T-helper 2 cell (primary cell): ENCODE measurements around the gene HELZ.
"Not testable (repeated sequence)": the region's sequence is repeated elsewhere in the genome, so short reads cannot be mapped to it uniquely, and the experiment has no call there.

ENCODE experiments used
- DNase-seq, 5 experiments: peaks; one replicate each; pipeline versions ENCODE4 v3.0.0 to v3.0.0-alpha.2; 2012 to 2022

The HELZ gene

GRCh38 chr17:67113486-67113885 lies 131.5 kb downstream of the HELZ start:
- DNase-seq = no peak

DNA sequence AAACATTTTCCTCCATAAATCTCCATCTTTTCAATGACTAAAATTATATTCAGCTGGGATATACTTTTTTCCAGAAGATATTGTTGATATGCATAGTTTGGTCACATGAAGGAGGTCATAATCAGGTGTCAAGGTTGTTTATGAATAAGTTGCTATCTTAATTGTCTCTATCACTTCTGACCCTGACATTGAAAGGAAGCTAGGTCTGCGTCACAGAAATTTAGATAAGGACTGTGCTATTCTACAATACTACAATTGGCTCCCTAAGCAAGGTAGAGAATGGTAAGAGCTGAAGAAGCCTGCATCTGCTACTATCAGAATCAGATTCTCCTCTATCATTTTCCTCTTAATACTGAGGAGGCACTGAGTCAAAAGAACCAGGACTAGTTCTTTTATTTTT lies 133.2 kb downstream of the HELZ start:
- no peak for DNase-seq

GRCh38 chr17:67111327-67111726 lies 133.7 kb downstream of the HELZ start:
- DNase-seq = no peak

DNA sequence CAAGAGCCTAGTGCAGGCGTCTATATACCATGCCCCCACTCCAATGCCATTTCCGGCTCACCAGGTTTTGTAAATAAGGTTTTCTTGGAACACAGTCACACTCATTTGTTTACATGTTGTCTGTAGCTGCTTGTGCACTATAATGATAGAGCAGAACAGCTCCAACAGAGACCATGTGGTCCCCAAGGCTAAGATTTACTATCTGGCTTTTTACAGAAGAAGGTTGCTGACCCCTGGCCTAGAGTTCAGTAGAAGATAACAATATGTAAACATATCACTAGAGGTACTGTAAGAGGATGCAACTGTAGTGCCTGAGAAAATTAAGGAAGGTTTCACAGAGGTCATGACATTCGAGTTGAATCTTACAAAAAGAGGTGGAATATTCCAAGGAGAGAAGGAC lies 134.4 kb downstream of the HELZ start:
- DNase-seq = no peak

DNA sequence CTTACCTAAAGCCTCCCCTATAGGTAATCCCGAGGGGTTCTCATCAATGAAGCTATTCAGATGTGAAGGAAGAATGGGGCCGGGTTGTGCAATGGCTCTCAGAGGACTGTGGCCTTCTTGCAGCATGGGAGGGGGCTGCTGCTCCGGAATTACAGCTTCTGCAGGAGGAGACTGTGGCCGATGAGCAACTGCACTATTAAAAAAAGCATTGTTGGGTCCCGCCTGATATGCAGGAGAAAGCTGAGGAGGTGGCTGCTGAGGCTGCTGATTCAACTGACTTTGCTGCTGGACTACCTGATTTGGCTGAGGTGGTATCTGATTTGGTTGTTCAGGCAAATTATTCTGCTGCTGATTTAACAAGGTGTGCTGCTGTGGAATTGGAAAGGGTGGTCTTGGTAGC lies 135.9 kb downstream of the HELZ start:
- no peak for DNase-seq

GRCh38 chr17:67107811-67108775 lies 136.9 kb downstream of the HELZ start:
- DNase-seq = no peak

DNA sequence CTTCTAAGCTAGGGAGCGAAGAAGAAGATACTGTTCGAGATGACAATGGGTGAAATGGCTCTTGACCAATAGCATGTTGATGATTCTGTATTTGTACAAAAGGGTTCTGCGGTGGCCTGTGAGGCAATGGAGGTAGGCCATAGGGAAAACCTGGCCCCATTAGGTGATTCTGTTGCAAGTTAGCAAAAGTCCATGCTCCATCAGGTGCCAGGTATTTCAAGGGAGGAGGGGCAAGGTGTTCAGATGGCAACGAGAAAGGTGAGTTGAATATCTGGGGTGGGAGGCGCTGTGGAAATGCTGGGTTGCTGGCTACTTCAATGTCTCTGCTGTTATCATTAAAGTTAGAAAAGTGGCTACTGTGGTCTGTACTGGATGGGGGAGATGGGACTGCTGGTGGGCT lies 137.8 kb downstream of the HELZ start:
- no peak for DNase-seq

DNA sequence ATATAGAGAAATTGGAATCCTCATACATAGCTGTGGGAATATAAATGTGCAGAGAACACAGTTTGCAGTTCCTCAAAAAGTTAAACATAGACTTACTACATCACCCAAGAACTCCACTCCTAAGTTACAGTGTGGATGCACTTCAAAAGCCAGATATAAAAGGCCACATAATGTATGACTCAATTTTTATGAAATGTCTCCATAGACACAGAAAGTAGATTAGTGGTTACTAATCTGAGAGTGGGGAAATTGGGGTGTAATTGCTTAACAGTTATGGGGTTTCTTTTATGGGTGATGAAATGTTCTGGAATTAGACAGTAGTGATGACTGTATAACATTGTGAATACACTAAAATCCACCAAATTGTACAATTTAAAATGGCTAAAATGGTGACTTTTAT lies 139.8 kb downstream of the HELZ start:
- no peak for DNase-seq

DNA sequence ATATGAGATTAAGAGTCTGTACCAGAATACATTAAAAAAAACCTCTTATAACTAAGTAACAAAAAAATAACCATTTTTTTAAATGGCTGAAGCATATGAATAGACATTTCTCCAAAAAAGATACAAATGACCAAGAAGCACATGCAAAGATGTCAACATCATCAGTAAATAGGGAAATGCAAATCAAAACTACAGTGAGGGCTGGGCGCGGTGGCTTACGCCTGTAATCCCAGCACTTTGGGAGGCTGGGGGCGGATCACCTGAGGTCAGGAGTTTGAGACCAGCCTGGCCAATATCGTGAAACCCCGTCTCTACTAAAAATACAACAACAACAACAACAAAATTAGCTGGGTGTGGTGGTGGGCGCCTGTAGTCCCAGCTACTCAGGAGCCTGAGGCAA lies 140.4 kb downstream of the HELZ start:
- DNase-seq = not testable (repeated sequence)

GRCh38 chr17:67098006-67098405 lies 147.0 kb downstream of the HELZ start:
- no peak for DNase-seq

GRCh38 chr17:67096609-67097008 lies 148.4 kb downstream of the HELZ start:
- DNase-seq = no peak

GRCh38 chr17:67095803-67096202 lies 149.2 kb downstream of the HELZ start:
- DNase-seq = no peak

DNA sequence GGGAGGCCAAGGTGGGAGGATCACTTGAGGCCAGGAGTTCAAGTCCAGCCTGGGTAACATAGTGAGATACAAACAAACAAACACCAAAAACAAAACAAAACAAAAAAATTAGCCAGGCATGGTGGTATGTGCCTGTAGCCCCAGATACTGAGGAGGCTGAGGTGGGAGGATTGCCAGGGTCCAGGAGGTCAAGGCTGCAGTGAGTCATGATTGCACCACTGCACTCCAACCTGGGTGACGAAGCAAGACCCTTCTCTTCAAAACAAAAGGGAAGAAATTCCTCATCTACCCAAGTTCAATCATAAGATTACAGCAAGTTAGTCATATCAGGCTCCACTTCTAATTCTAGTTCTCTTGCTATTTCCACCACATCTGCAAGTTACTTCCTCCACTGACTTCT lies 149.7 kb downstream of the HELZ start:
- not testable (repeated sequence) for DNase-seq

DNA sequence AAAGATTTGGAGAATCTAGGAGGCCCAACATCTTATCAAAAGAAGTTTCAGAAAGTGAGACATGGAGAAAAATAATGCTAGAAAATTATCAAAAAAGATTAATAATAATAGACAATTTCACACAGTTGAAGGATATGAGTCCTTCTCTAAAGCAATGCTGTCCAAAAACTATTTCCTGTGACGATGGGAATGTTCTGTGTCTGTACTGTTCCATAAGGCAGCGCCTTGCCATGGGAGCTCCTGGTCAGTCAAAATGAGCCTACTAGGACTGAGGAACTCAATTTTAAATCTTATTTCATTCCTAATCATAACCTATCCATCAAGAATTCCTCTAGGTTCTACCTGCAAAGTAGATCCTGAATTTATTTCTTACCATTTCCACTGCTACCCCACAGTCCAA lies 151.6 kb downstream of the HELZ start:
- no peak for DNase-seq

DNA sequence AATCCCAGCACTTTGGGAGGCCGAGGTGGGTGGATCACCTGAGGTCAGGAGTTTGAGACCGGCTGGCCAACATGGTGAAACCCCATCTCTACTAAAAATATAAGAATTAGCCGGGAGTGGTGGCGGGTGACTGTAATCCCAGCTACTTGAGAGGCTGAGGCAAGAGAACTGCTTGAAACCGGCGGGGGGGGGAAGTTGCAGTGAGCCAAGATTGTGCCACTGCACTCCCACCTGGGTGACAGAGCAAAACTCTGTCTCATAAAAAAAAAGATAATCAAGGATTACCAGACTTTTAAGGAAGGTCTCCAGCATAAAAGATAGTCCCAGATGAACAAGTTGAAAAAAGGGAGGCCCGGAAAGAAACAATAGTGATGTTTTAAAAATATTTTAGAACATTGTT lies 152.3 kb downstream of the HELZ start:
- not testable (repeated sequence) for DNase-seq

DNA sequence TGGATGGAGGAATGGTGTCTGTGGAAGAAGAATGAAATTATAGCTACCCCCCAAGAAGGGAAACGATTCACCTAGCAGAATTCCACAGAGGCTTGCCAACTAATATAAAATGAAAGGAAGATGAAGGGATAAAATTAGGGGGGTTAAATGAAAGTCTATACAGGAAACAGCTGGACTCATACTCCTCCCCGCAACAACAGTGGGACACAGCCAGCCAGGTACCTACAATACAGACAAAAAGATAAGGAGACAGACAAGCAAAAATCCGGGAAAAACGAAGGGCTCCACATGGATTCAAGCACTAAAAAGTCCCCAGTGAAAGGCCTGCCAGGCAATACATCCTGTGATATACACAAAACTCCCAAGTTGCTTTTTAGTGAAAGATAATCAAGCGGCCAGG lies 152.7 kb downstream of the HELZ start:
- no peak for DNase-seq

DNA sequence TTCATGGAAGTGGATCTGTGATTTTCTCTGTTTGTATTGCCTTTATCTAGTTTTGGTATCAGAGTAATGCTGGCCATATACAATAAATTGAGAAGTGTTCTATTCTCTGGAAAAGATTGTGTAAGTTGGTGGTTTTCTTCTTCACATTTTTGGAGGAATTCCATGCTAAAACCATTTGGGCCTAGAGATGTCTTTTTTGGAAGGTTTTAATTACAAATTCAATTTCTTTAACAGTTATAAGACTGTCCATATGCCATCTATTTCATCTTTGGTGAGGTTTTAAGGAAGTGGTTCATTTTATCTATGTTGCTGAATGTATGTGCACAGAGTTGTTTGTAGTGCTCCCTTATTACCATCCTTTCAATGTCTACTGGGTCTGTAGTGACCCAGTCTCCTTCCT lies 154.7 kb downstream of the HELZ start:
- DNase-seq = no peak

DNA sequence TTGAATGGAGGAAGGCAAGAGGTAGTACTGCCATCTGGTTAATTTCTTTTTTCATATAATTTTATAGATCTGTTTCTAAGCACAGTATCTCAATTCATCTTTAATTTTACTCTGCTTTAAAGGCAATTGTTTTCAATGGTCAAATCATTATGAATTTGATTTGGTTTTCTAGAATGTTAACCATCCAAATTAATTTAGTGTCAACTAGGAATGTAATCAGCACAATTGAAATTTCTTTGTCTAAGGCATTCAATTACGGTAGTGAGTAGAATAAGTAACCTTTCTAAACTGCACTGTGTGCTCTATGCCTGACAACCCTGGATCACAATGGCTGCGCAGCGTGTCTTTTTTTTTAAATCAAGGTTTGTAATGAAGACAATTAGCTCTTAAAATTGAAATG lies 156.4 kb downstream of the HELZ start:
- DNase-seq = no peak

- DNase-seq = no peak
Observed at GRCh38 chr17:67085406-67085805, 159.6 kb downstream of the HELZ start.

DNA sequence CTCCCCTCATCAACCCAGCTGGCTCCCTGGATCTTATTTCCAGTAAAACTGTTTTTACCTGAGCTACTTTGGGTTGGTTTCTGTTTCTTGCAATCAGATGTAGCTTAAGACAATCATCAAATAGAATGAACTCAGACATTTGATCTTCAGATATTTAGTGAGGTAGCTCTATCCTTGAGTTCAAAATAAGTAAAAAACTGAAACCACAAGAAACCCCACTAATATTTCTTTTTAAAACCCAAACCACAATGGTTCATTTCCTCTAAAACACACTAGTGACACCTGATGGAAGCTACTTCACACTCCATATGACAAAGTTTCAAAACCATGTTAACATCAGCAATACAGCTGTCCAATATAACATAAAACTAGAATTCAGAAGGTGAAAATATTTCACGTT lies 162.9 kb downstream of the HELZ start:
- peak in 2 of 5 experiments; percentile 20 to 74 for DNase-seq

DNA sequence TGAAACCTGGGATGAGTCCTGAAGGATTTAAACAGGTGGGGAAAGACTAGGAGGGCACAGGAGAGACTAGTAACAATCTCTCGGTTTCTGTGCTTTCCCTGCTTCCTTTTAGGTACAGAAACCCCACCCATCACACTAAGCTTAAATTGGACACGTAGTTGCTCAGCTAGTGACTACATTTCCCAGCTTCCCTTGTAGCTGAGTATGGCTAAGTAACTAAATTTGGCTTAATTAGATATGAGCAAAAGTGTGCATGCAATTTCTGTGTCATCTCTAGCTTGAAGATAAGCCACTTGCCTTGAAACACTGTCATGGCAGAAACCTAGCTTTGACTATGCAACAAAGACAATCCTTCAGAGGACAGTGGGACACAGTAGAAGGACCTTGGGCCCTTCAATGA lies 164.2 kb downstream of the HELZ start:
- DNase-seq = peak in 1 of 5 experiments; percentile 29

GRCh38 chr17:67079491-67079890 lies 165.5 kb downstream of the HELZ start:
- DNase-seq = no peak

- no peak for DNase-seq
Observed at GRCh38 chr17:67078292-67078691, 166.7 kb downstream of the HELZ start.

GRCh38 chr17:67076290-67076689 lies 168.7 kb downstream of the HELZ start:
- DNase-seq = no peak

- no peak for DNase-seq
Observed at GRCh38 chr17:67074781-67075180, 170.2 kb downstream of the HELZ start.
